H1 (cell line): ENCODE data around the gene CD1D. TPM values are rescaled to one million over a fixed set of nuclear protein-coding genes. Genes with fewer than 3 reads are reported as not detected.

Experiments
- CTCF ChIA-PET: fragments of 300-600 bp; sonication (Branson Sonifier 250); formaldehyde crosslinking; loops from one replicate; lab custom pipeline; 2021; ENCODE audit not compliant: partially characterized antibody; lab: Charles Lee
- POLR2A ChIA-PET: fragments of 300-600 bp; sonication (Branson Sonifier 250); formaldehyde crosslinking; loops from one replicate; lab custom pipeline; 2021; ENCODE audit warnings: inconsistent platforms; ENCODE audit not compliant: partially characterized antibody; lab: Charles Lee
- DNase-seq, 2 experiments: peaks; one replicate each; pipeline versions ENCODE4 v3.0.0 to v3.0.0-alpha.2; 2010 to 2022; ENCODE audit warnings: low spot score in 2 of 2, low read depth in 1 of 2, mixed read lengths in 1 of 2
- FAIRE-seq: peaks from 2 replicates; lab custom pipeline; 2011; peaks lifted over from hg19 to GRCh38; lab: Jason Lieb, UNC
- H2AFZ ChIP-seq: 2 replicates; pipeline ENCODE4 v1.8.1; 2012; ENCODE audit warnings: low read length, inconsistent platforms
- H2AK5ac ChIP-seq: 2 replicates; pipeline ENCODE4 v1.6.1; 2013; ENCODE audit warnings: low read depth, low read length
- H2BK120ac ChIP-seq: replicated peaks from 2 replicates; pipeline ENCODE3; 2013; ENCODE audit warnings: low read depth, low read length, inconsistent platforms
- H2BK12ac ChIP-seq: 2 replicates; pipeline ENCODE4 v1.6.1; 2013; ENCODE audit warnings: low read depth, low read length
- H2BK15ac ChIP-seq: 2 replicates; pipeline ENCODE4 v1.6.1; 2013; ENCODE audit warnings: low read length
- H2BK20ac ChIP-seq: 2 replicates; pipeline ENCODE4 v1.6.1; 2013; ENCODE audit warnings: low read length
- H2BK5ac ChIP-seq: 2 replicates; pipeline ENCODE4 v1.6.1; 2013; ENCODE audit warnings: low read depth, low read length
- H3K14ac ChIP-seq: 2 replicates; pipeline ENCODE4 v1.6.1; 2013; ENCODE audit warnings: inconsistent platforms; ENCODE audit not compliant: insufficient read length
- H3K18ac ChIP-seq: 2 replicates; pipeline ENCODE4 v1.6.1; 2013; ENCODE audit warnings: low read length; ENCODE audit errors: extremely low read depth
- H3K23ac ChIP-seq: 2 replicates; pipeline ENCODE4 v1.6.1; 2013; ENCODE audit warnings: inconsistent platforms; ENCODE audit not compliant: insufficient read length
- H3K23me2 ChIP-seq: 2 replicates; pipeline ENCODE4 v1.6.1; 2013; ENCODE audit warnings: low read depth, low read length
- H3K27ac ChIP-seq: 2 replicates; pipeline ENCODE4 v1.6.1; 2011; ENCODE audit warnings: low read depth, low read length, inconsistent platforms
- H3K27me3 ChIP-seq, 4 experiments: replicated peaks in 1 of 4; 1 replicate in 1 of 4; 2 replicates in 3 of 4; pipeline versions ENCODE4 v1.6.1 to v1.8.1; 2011 to 2013; ENCODE audit warnings: low read length in 3 of 4, mild to moderate bottlenecking in 3 of 4, inconsistent platforms in 2 of 4, mixed read lengths in 2 of 4, moderate library complexity in 1 of 4; ENCODE audit not compliant: control insufficient read depth in 3 of 4, insufficient read depth in 3 of 4; ENCODE audit errors: extremely low read depth in 1 of 4
- H3K36me3 ChIP-seq, 4 experiments: 2 replicates each; pipeline versions ENCODE4 v1.6.1 to v1.8.1; 2011 to 2013; ENCODE audit warnings: mild to moderate bottlenecking in 4 of 4, low read length in 3 of 4, moderate library complexity in 2 of 4, control low read depth in 1 of 4, inconsistent platforms in 1 of 4; ENCODE audit not compliant: insufficient read depth in 4 of 4, control insufficient read depth in 2 of 4
- H3K4ac ChIP-seq: replicated peaks from 2 replicates; pipeline ENCODE3; 2013; ENCODE audit warnings: low read length, low read depth, mixed read lengths, inconsistent platforms; ENCODE audit not compliant: insufficient read length
- H3K4me1 ChIP-seq, 4 experiments: replicated peaks in 1 of 4; 1 replicate in 1 of 4; 2 replicates in 3 of 4; pipeline versions ENCODE4 v1.6.1 to v1.8.1; 2011 to 2013; ENCODE audit warnings: low read length in 3 of 4, inconsistent platforms in 2 of 4, mixed read lengths in 1 of 4; ENCODE audit not compliant: insufficient read depth in 4 of 4, control insufficient read depth in 3 of 4
- H3K4me2 ChIP-seq, 2 experiments: 2 replicates each; pipeline versions ENCODE4 v1.6.1 to v1.8.1; 2011 to 2013; ENCODE audit warnings: low read depth in 2 of 2, low read length in 2 of 2, control low read depth in 1 of 2, inconsistent platforms in 1 of 2, mild to moderate bottlenecking in 1 of 2; ENCODE audit not compliant: insufficient read depth in 1 of 2
- H3K4me3 ChIP-seq, 4 experiments: fragments of 200-600, 300-600 bp in 1 of 4; sonication (generic), shearing (Covaris generic), sonication (Bioruptor Twin) in 1 of 4; 2 replicates each; pipeline versions ENCODE4 v1.5.1 to v1.8.1; 2011 to 2016; ENCODE audit warnings: low read length in 4 of 4, low read depth in 3 of 4, control low read depth in 2 of 4, inconsistent platforms in 2 of 4, mild to moderate bottlenecking in 2 of 4, mixed read lengths in 1 of 4, moderate library complexity in 1 of 4; ENCODE audit not compliant: insufficient read depth in 2 of 4; ENCODE audit errors: extremely low read depth in 1 of 4
- H3K56ac ChIP-seq: replicated peaks from 2 replicates; pipeline ENCODE3; 2013; ENCODE audit warnings: low read depth, mild to moderate bottlenecking, mixed read lengths, low read length, inconsistent platforms; ENCODE audit not compliant: insufficient read length
- H3K79me1 ChIP-seq: 2 replicates; pipeline ENCODE4 v1.6.1; 2013; ENCODE audit warnings: low read depth, low read length, control low read depth
- H3K79me2 ChIP-seq, 2 experiments: 2 replicates each; pipeline versions ENCODE4 v1.6.1 to v1.8.1; 2012 to 2013; ENCODE audit warnings: low read length in 2 of 2, mild to moderate bottlenecking in 2 of 2, inconsistent platforms in 1 of 2; ENCODE audit not compliant: insufficient read depth in 2 of 2, control insufficient read depth in 1 of 2
- H3K9ac ChIP-seq, 4 experiments: replicated peaks in 1 of 4; 1 replicate in 1 of 4; 2 replicates in 3 of 4; pipeline versions ENCODE4 v1.6.1 to v1.8.1; 2011 to 2013; ENCODE audit warnings: low read depth in 3 of 4, low read length in 3 of 4, control low read depth in 2 of 4, mild to moderate bottlenecking in 2 of 4, moderate library complexity in 2 of 4, inconsistent platforms in 1 of 4; ENCODE audit errors: extremely low read depth in 1 of 4
- H3K9me3 ChIP-seq, 2 experiments: 2 replicates each; pipeline versions ENCODE4 v1.6.1 to v1.8.1; 2012 to 2013; ENCODE audit warnings: mild to moderate bottlenecking in 2 of 2, moderate library complexity in 2 of 2, control low read depth in 1 of 2, inconsistent platforms in 1 of 2, low read depth in 1 of 2, low read length in 1 of 2, mixed read lengths in 1 of 2; ENCODE audit not compliant: insufficient read depth in 2 of 2
- H4K20me1 ChIP-seq, 2 experiments: replicated peaks in 1 of 2; 2 replicates each; pipeline versions ENCODE3 to v1.8.1; 2011 to 2013; ENCODE audit warnings: inconsistent platforms in 2 of 2, low read length in 2 of 2, mild to moderate bottlenecking in 1 of 2; ENCODE audit not compliant: insufficient read depth in 2 of 2, control insufficient read depth in 1 of 2
- H4K5ac ChIP-seq: 2 replicates; pipeline ENCODE4 v1.6.1; 2013; ENCODE audit warnings: low read length, low read depth, mixed read lengths, inconsistent platforms; ENCODE audit not compliant: insufficient read length
- H4K8ac ChIP-seq: 2 replicates; pipeline ENCODE4 v1.8.0; 2013; ENCODE audit warnings: mild to moderate bottlenecking, moderate library complexity, low read length, inconsistent platforms; ENCODE audit not compliant: insufficient read depth; ENCODE audit errors: extremely low read depth
- H4K91ac ChIP-seq: replicated peaks from 2 replicates; pipeline ENCODE3; 2013; ENCODE audit warnings: low read length, mixed read lengths, inconsistent platforms; ENCODE audit not compliant: insufficient read length
- BACH1 ChIP-seq: IDR thresholded peaks from 2 replicates; pipeline ENCODE4 v1.6.1; 2012; ENCODE audit warnings: low read length, improper control_type of control experiment
- JUND ChIP-seq: IDR thresholded peaks from 2 replicates; pipeline ENCODE4 v1.6.1; 2011; ENCODE audit warnings: mild to moderate bottlenecking, improper control_type of control experiment, low read length
- WGBS, 2 experiments: shearing (Covaris generic) in 1 of 2; methylation state at CpG; one replicate each; pipeline versions ENCODE4 v1.1.6 to v1.1.7; 2013 to 2015; ENCODE audit warnings: low lambda C conversion rate in 2 of 2, mixed read lengths in 2 of 2, inconsistent platforms in 1 of 2, low coverage in 1 of 2, missing lambda C conversion rate in 1 of 2; ENCODE audit not compliant: insufficient replicate concordance in 2 of 2, insufficient coverage in 1 of 2, insufficient read length in 1 of 2; ENCODE audit errors: extremely low coverage in 1 of 2, missing lambda C conversion rate in 1 of 2; 5-methylcytosine and 5-hydroxymethylcytosine counted together
- polyA plus RNA-seq, 7 experiments: library from polyadenylated mRNA; depleted of rRNA in 3 of 7; stranded (reverse) in 5 of 7; unstranded in 2 of 7; fragments of >200 nt in 5 of 7; fragments of 200-250 nt in 2 of 7; gene quantifications; 1 replicate in 5 of 7; 2 replicates in 1 of 7; 4 replicates in 1 of 7; pipeline versions ENCODE4 v1.2.1 to v1.2.3, GENCODE V29; 2011 to 2013; ENCODE audit warnings: missing spikeins in 2 of 7, mixed read lengths in 2 of 7
- total RNA-seq: library from RNA; stranded (reverse); fragmentation: NEBNext Ultra II Directional; extraction: Animal tissue kit (Norgen Biotek cat#: 25700); gene quantifications from 2 replicates; pipeline ENCODE4 v1.2.1, GENCODE V29; 2021

Gene CD1D
- total and polyA plus RNA-seq, 2 of the 8 experiments (the other 6 are each of a cell fraction or from before 2014, with no cell fraction given) = 1.1 to 1.6 TPM

GRCh38 chr1:158150523-158150922, 30.2 kb upstream of the CD1D start:
- POLR2A ChIA-PET = no interaction called here
- no peak overlapping the region for H3K23ac ChIP-seq
- H3K27me3 ChIP-seq = peaks cover 0 to 13% (median 5%) of the 10 kb centered on the region in 4 experiments; a peak in 4 of 7 replicates
- no peak overlapping the region for H2BK5ac ChIP-seq
- H2AFZ ChIP-seq = peak overlapping the region; percentile 91; the same call in 1 of the 2 replicates
- FAIRE-seq (no peak), DNase-seq (no peak)
- H3K4ac ChIP-seq = no peak overlapping the region
- no peak overlapping the region for H4K91ac ChIP-seq
- H3K36me3 ChIP-seq = no peaks in the 10 kb centered on the region
- H3K23me2 ChIP-seq = peaks cover 4% of the 10 kb centered on the region
- no peaks in the 10 kb centered on the region for H3K79me1 ChIP-seq
- no peak overlapping the region for H3K27ac ChIP-seq
- no peaks in the 10 kb centered on the region for H3K9me3 ChIP-seq
- CTCF ChIA-PET = interaction anchor here (1.3 to 1.4 kb wide), 2 partner anchors 29 to 30 kb away, joined by 3 to 4 read pairs; partner anchors contain the start of gene CD1D
- H3K14ac ChIP-seq = no peak overlapping the region
- H3K4me2 ChIP-seq = no peak overlapping the region; a peak in 1 of 4 replicates
- no peaks in the 10 kb centered on the region; a peak in 2 of 7 replicates for H3K4me1 ChIP-seq
- no peak overlapping the region for H2BK12ac ChIP-seq
- no peaks in the 10 kb centered on the region for H4K20me1 ChIP-seq
- H4K8ac ChIP-seq = no peak overlapping the region
- H2BK15ac ChIP-seq = 0 out of 2 replicates have a peak overlapping the region, but pooled peaks have one; percentile 1
- no peak overlapping the region for H2AK5ac ChIP-seq
- WGBS, 2 experiments = 82 to 100% methylated on average over 1 of the region's 1 CpG
- H2BK120ac ChIP-seq = no peak overlapping the region
- H3K79me2 ChIP-seq = no peaks in the 10 kb centered on the region
- no peak overlapping the region for H3K9ac ChIP-seq
- no peak overlapping the region for H2BK20ac ChIP-seq
- no peak for TF ChIP-seq BACH1
- no peak for TF ChIP-seq JUND
- TF ChIP-seq, all 59 proteins: peak for 0
- Histone ChIP-seq H3K4me3 (no peak overlapping the region), H3K18ac (no peak overlapping the region), H3K56ac (no peak overlapping the region), H4K5ac (no peak overlapping the region)
